HUES48 (cell line): ENCODE results near the gene GLIS2.

Experiments
- H3K27ac ChIP-seq: one replicate; pipeline ENCODE4 v1.7.0; 2013; ENCODE audit warnings: low read depth, low read length, inconsistent platforms
- H3K27me3 ChIP-seq: 2 replicates; pipeline ENCODE4 v1.6.1; 2013; ENCODE audit warnings: mild to moderate bottlenecking, low read length; ENCODE audit not compliant: control insufficient read depth, insufficient read depth
- H3K36me3 ChIP-seq: 2 replicates; pipeline ENCODE4 v1.6.1; 2013; ENCODE audit warnings: low read length; ENCODE audit not compliant: control insufficient read depth, insufficient read depth
- H3K4me1 ChIP-seq: 2 replicates; pipeline ENCODE4 v1.6.1; 2013; ENCODE audit warnings: mild to moderate bottlenecking, low read length; ENCODE audit not compliant: control insufficient read depth, insufficient read depth
- H3K4me3 ChIP-seq: 2 replicates; pipeline ENCODE4 v1.5.1; 2013; ENCODE audit warnings: mild to moderate bottlenecking, low read depth, low read length
- H3K9ac ChIP-seq: 2 replicates; pipeline ENCODE4 v1.6.1; 2013; ENCODE audit warnings: mild to moderate bottlenecking, low read depth, low read length, moderate library complexity
- H3K9me3 ChIP-seq: 2 replicates; pipeline ENCODE4 v1.6.1; 2013; ENCODE audit warnings: low read length; ENCODE audit not compliant: control insufficient read depth, insufficient read depth

GLIS2 gene

DNA sequence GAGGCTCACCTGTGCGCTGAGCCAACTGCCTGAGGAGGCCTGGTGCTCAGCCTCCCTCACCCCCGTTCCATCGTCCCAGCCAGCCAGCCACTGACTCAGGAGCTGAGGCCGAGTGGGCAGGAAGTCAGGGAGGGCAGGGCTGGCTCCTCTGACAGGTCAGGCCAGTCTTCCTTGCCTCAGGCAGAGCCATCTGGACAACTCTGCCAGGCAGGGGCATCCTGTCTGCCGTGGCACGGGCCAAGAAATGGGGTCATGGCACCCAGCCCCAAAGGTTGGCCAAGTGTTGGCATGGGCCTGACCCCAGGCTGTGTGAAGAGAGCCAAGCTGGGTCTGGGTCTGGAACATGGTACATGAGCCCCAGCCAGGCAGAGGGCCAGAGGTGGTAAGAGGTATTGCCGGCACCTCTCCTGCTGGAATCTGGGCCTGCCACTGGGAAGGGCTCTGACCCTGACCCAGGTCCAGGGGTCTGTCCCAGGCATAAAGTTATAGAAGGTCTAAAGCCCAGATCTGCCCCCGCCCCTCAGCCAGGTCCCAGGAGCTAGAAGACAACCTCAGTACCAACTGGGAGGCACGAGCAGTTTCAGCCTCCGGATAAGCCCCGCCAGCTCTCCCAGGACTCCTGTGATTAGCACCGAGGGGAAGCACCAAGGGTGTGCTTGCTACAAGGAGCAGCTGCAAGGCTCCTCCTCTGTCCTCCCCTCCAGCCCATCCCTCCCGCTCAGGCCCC is 53.3 kb downstream of the GLIS2 start:
- Histone ChIP-seq H3K36me3 (no peaks in the 10 kb centered on the region), H3K4me1 (peaks cover 17% of the 10 kb centered on the region), H3K27me3 (no peaks in the 10 kb centered on the region), H3K27ac (no peak overlapping the region), H3K9me3 (no peaks in the 10 kb centered on the region), H3K4me3 (no peak overlapping the region), H3K9ac (no peak overlapping the region)

DNA sequence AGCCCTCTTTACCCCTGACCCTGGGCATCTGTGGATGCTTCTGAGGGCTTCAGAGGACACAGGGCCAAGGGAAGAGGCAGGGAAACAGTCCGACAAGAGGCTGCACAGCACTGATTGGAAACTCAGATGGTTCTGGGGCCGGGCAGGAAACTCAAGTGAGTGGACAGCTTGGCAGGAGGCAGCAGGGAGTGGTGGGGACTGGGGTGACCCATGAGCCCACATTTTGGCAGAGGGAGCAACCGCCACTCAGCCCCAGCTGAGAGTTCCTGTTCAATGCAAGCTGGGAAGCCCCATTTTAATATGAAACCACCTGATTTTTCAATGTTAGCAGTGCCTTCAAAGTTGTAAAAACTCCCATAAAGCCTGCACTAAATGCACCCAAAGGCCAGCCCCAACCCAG is 54.3 kb downstream of the GLIS2 start:
- no peak overlapping the region for H3K4me3 ChIP-seq
- no peak overlapping the region for H3K27ac ChIP-seq
- H3K4me1 ChIP-seq = peaks cover 27% of the 10 kb centered on the region
- H3K9ac ChIP-seq = no peak overlapping the region
- no peaks in the 10 kb centered on the region for H3K9me3 ChIP-seq
- no peaks in the 10 kb centered on the region for H3K27me3 ChIP-seq
- H3K36me3 ChIP-seq = peaks cover 2% of the 10 kb centered on the region; the same call in 1 of the 2 replicates

GRCh38 chr16:4370570-4371356 is 54.9 kb downstream of the GLIS2 start:
- H3K9me3 ChIP-seq = no peaks in the 10 kb centered on the region
- H3K9ac ChIP-seq = no peak overlapping the region
- peaks cover 29% of the 10 kb centered on the region for H3K4me1 ChIP-seq
- no peaks in the 10 kb centered on the region for H3K27me3 ChIP-seq
- no peak overlapping the region for H3K27ac ChIP-seq
- H3K36me3 ChIP-seq = peaks cover 3% of the 10 kb centered on the region; the same call in 1 of the 2 replicates
- H3K4me3 ChIP-seq = no peak overlapping the region

DNA sequence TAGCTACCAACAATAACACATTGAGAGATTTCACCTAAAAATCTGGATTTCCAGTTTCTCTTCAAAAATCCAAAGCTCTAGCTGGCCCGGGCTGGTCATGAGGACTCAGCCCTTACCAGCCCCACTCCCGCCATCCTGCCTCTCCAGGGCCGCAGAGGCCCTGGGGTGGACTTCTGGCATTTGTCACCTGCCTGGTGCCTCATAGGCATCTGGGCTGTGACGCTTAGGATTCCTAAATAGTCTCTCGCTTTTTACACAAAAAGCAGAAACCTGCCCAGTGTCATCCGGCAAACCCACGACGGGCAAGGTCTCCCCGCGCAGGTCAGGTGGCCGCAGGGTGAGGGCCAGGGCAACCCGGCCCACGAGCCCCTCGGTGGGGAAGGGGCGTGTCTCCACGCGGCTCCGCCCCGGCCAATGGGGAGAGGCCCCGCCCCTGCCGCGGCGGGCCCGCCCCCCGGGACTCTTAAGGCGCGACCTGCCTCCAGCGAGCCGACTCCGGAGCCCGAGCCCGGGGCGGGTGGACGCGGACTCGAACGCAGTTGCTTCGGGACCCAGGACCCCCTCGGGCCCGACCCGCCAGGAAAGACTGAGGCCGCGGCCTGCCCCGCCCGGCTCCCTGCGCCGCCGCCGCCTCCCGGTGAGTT is 55.6 kb downstream of the GLIS2 start, which contains the start of gene VASN:
Gene VASN, plus strand, starts transcription at position 492 of the 644 bp plus-strand sequence. CDS start 9,030 bp downstream, outside the sequence.
- H3K9ac ChIP-seq = no peak within 1 kb of the TSS
- no peaks in the 10 kb centered on the region for H3K27me3 ChIP-seq
- peak within 1 kb of the TSS; percentile 51 for H3K27ac ChIP-seq
- H3K4me1 ChIP-seq = peaks cover 36% of the 10 kb centered on the region
- peaks cover 3% of the 10 kb centered on the region; the same call in 1 of the 2 replicates for H3K36me3 ChIP-seq
- peak within 1 kb of the TSS; percentile 69 for H3K4me3 ChIP-seq
- no peaks in the 10 kb centered on the region for H3K9me3 ChIP-seq

- Histone ChIP-seq H3K4me3 (peak overlapping the region; percentile 69), H3K4me1 (peaks cover 37% of the 10 kb centered on the region), H3K9ac (no peak overlapping the region), H3K36me3 (peaks cover 3% of the 10 kb centered on the region; the same call in 1 of the 2 replicates), H3K9me3 (no peaks in the 10 kb centered on the region), H3K27ac (peak overlapping the region; percentile 51), H3K27me3 (no peaks in the 10 kb centered on the region)
Observed at GRCh38 chr16:4372001-4372577, 56.2 kb downstream of the GLIS2 start.

- Histone ChIP-seq H3K9ac (no peak overlapping the region), H3K4me1 (peaks cover 42% of the 10 kb centered on the region), H3K9me3 (no peaks in the 10 kb centered on the region), H3K27ac (peak overlapping the region; percentile 51), H3K27me3 (no peaks in the 10 kb centered on the region), H3K4me3 (peak overlapping the region; percentile 69), H3K36me3 (peaks cover 3% of the 10 kb centered on the region; the same call in 1 of the 2 replicates)
Observed at GRCh38 chr16:4372578-4373355, 56.9 kb downstream of the GLIS2 start.

- Histone ChIP-seq H3K27me3 (no peaks in the 10 kb centered on the region), H3K9me3 (no peaks in the 10 kb centered on the region), H3K36me3 (peaks cover 3% of the 10 kb centered on the region; the same call in 1 of the 2 replicates), H3K27ac (peak overlapping the region; percentile 63), H3K9ac (no peak overlapping the region), H3K4me3 (no peak overlapping the region; the same call in 1 of the 2 replicates), H3K4me1 (peaks cover 49% of the 10 kb centered on the region)
Observed at GRCh38 chr16:4373356-4373908, 57.6 kb downstream of the GLIS2 start.

- Histone ChIP-seq H3K36me3 (peaks cover 3% of the 10 kb centered on the region; the same call in 1 of the 2 replicates), H3K4me3 (peak overlapping the region; percentile 23; the same call in 1 of the 2 replicates), H3K9me3 (no peaks in the 10 kb centered on the region), H3K4me1 (peaks cover 54% of the 10 kb centered on the region), H3K9ac (no peak overlapping the region), H3K27ac (peak overlapping the region; percentile 63), H3K27me3 (no peaks in the 10 kb centered on the region)
Observed at GRCh38 chr16:4373909-4374742, 58.3 kb downstream of the GLIS2 start.

- peaks cover 3% of the 10 kb centered on the region; the same call in 1 of the 2 replicates for H3K36me3 ChIP-seq
- peak overlapping the region; percentile 18; the same call in 1 of the 2 replicates for H3K9ac ChIP-seq
- H3K9me3 ChIP-seq = no peaks in the 10 kb centered on the region
- H3K4me3 ChIP-seq = no peak overlapping the region
- H3K27me3 ChIP-seq = no peaks in the 10 kb centered on the region
- peaks cover 54% of the 10 kb centered on the region for H3K4me1 ChIP-seq
- no peak overlapping the region for H3K27ac ChIP-seq
Observed at GRCh38 chr16:4375717-4376116, 59.9 kb downstream of the GLIS2 start.
